Subcutaneous abdominal adipose tissue (tissue), 5 donors: Measurements from ENCODE around the gene TBC1D7.

ENCODE experiments used
- H3K27ac ChIP-seq: one replicate; pipeline ENCODE4 v1.7.0; 2013; ENCODE audit warnings: low read depth, mild to moderate bottlenecking, inconsistent platforms, low read length, moderate library complexity
- H3K27me3 ChIP-seq, 5 donors: one replicate each; pipeline ENCODE4 v1.7.0; 2013; ENCODE audit warnings: low read length in 5 of 5, inconsistent platforms in 1 of 5; ENCODE audit not compliant: control insufficient read depth in 5 of 5, insufficient read depth in 4 of 5
- H3K36me3 ChIP-seq, 5 donors: one replicate each; pipeline ENCODE4 v1.7.0; 2013; ENCODE audit warnings: low read length in 5 of 5; ENCODE audit not compliant: control insufficient read depth in 5 of 5, insufficient read depth in 5 of 5
- H3K4me1 ChIP-seq, 5 donors: one replicate each; pipeline ENCODE4 v1.7.0; 2013; ENCODE audit warnings: low read length in 5 of 5, mild to moderate bottlenecking in 3 of 5, moderate library complexity in 1 of 5; ENCODE audit not compliant: control insufficient read depth in 5 of 5, insufficient read depth in 5 of 5
- H3K4me3 ChIP-seq, 5 donors: one replicate each; pipeline ENCODE4 v1.7.0; 2013; ENCODE audit warnings: low read length in 5 of 5, low read depth in 1 of 5
- H3K9ac ChIP-seq, 5 donors: one replicate each; pipeline ENCODE4 v1.7.0; 2013; ENCODE audit warnings: low read length in 5 of 5, mild to moderate bottlenecking in 4 of 5, moderate library complexity in 3 of 5
- H3K9me3 ChIP-seq, 5 donors: one replicate each; pipeline ENCODE4 v1.7.0; 2013; ENCODE audit warnings: low read length in 5 of 5; ENCODE audit not compliant: control insufficient read depth in 5 of 5
- donor health status: healthy.
- donor health status: healthy.
- donor health status: healthy.
- donor health status: healthy.
- donor health status: healthy.

TBC1D7 gene

DNA sequence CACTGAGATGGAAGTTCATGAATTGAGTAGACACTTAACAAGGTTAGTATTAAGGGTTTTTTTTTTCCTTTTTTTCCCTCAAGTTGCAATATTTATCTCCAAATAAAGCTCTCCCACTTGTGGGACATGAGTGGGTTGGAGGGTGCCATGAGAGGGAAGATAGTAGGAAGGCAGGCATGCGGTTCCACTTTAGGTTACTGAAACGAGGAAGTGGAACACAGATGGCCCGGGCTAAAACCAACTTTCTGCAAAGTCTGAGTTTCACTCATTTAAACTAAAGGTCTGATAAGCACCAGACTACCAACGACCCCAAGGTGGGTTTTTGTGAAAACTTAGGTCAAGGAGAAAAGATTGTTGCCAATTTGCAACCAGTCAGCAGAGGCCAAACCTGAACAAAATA lies 42.2 kb downstream of the TBC1D7 start:
- H3K4me1 ChIP-seq: peaks cover 0 to 10% (median 5%) of the 10 kb centered on the region in 5 donors
- no peak overlapping the region for H3K27ac ChIP-seq
- H3K36me3 ChIP-seq: peaks cover 0 to 42% (median 9%) of the 10 kb centered on the region in 5 donors
- no peak overlapping the region for H3K4me3 ChIP-seq
- peaks cover 0 to 19% (median 13%) of the 10 kb centered on the region in 5 donors for H3K9me3 ChIP-seq
- H3K9ac ChIP-seq: no peak overlapping the region
- no peaks in the 10 kb centered on the region for H3K27me3 ChIP-seq

DNA sequence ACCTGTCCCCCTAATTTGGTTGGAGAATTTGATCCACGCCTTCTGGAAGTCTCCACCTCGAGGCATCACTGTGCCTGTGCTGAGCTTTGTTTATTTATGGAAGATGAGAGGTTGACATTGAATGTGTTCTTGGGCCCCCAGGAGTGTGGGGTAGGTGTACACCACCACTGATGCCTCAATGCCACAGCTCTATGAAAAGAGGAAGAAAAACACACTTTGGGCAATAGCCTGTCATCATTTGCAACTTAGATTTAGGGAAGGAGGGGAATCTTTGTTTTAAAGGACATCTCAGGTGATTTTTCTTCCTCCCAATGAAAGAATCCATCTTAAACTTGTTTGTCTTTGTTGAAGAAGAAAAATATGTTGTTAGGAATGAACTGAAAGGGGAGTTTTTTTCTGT lies 42.6 kb downstream of the TBC1D7 start:
- peaks cover 0 to 19% (median 13%) of the 10 kb centered on the region in 5 donors for H3K9me3 ChIP-seq
- no peak overlapping the region for H3K4me3 ChIP-seq
- H3K27me3 ChIP-seq: no peaks in the 10 kb centered on the region
- no peak overlapping the region for H3K9ac ChIP-seq
- peaks cover 0 to 10% (median 5%) of the 10 kb centered on the region in 5 donors for H3K4me1 ChIP-seq
- peaks cover 0 to 46% (median 9%) of the 10 kb centered on the region in 5 donors for H3K36me3 ChIP-seq
- H3K27ac ChIP-seq: no peak overlapping the region

GRCh38 chr6:13284646-13285045 lies 43.7 kb downstream of the TBC1D7 start:
- H3K9me3 ChIP-seq: peaks cover 0 to 19% (median 13%) of the 10 kb centered on the region in 5 donors
- H3K36me3 ChIP-seq: peaks cover 0 to 50% (median 9%) of the 10 kb centered on the region in 5 donors
- peaks cover 0 to 6% (median 5%) of the 10 kb centered on the region in 5 donors for H3K4me1 ChIP-seq
- no peak overlapping the region for H3K9ac ChIP-seq
- no peaks in the 10 kb centered on the region for H3K27me3 ChIP-seq
- no peak overlapping the region for H3K27ac ChIP-seq
- no peak overlapping the region for H3K4me3 ChIP-seq

- Histone ChIP-seq H3K9ac (no peak overlapping the region), H3K36me3 (peaks cover 0 to 53% (median 9%) of the 10 kb centered on the region in 5 donors), H3K9me3 (peaks cover 0 to 18% (median 13%) of the 10 kb centered on the region in 5 donors), H3K27ac (no peak overlapping the region), H3K4me1 (no peaks in the 10 kb centered on the region), H3K27me3 (no peaks in the 10 kb centered on the region), H3K4me3 (no peak overlapping the region)
Observed at GRCh38 chr6:13283331-13283730, 45.0 kb downstream of the TBC1D7 start.

DNA sequence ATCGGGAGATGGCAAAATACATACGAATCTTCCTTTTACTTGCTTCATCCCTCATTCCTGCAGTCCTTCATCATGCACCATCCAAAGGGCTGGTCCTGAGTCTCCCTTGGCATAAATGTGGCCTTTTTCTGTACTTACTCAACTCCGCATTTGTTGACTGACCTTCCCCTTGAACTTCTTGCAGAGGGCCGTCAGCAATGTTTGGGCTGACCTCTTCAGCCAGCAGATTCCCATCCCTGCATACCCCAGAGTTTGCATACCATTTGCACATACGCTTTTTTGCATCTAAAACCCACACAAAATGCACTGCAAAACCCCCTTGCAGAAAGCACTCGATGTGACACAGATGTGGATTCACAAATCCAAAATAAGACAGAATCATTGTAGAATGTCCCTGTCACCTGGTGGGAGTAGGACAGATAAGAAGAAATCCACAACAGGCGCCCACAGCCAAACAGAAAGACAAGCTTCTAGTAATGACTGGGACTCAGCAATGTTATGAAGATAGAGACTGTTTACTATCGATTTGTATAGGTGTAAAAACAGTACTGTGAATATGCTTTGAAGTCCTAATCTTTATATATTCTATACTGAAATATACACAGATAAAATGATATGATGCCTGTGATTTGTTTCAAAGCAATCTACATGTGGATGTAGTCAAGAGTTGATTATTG lies 45.8 kb downstream of the TBC1D7 start:
- Histone ChIP-seq H3K36me3 (peaks cover 0 to 57% (median 9%) of the 10 kb centered on the region in 5 donors), H3K4me3 (no peak overlapping the region), H3K9me3 (peaks cover 0 to 13% (median 11%) of the 10 kb centered on the region in 5 donors), H3K27ac (no peak overlapping the region), H3K9ac (no peak overlapping the region), H3K4me1 (no peaks in the 10 kb centered on the region), H3K27me3 (no peaks in the 10 kb centered on the region)

DNA sequence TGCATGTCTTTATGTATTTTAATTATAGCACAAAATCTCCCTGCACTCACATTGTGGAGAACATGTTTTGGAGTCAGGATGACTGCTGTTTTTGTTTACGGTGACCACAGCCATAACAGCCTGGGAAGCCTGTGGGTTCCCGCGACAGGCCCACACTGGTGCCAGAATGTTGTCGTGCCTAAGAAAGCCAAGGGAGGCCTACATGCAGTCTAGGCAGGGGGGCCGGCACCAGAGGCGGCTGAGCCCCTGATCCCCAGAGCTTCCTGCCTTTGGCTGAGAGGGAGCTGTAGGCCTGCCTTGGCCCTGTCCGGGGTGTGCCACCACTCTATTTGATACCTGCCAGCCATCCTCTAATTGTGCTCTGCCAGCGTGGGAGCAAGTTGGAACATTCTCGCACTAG lies 46.7 kb downstream of the TBC1D7 start:
- no peak overlapping the region for H3K4me3 ChIP-seq
- H3K36me3 ChIP-seq: peaks cover 0 to 54% (median 7%) of the 10 kb centered on the region in 5 donors
- no peak overlapping the region for H3K9ac ChIP-seq
- no peak overlapping the region for H3K27ac ChIP-seq
- H3K4me1 ChIP-seq: no peaks in the 10 kb centered on the region
- H3K9me3 ChIP-seq: peaks cover 0 to 5% (median 3%) of the 10 kb centered on the region in 5 donors
- no peaks in the 10 kb centered on the region for H3K27me3 ChIP-seq

DNA sequence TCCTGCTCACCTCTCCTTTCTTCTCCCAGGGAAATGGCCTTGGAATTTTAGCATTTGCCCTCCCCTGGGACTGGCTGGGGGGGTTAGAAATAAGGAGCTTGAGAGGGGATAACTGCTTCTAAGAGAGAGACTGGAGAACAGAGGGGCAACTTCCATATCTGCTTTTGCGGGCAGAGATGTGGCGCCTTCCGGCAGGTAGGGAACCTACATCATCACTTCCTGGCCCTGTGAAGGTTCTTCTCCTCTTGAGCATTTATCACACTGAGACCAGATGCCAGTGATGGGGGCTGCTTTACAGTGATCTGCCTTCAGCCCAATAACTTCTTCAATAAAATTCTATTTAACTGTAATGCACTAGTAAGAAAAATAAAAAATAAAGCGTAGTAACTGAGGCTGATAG lies 48.1 kb downstream of the TBC1D7 start:
- Histone ChIP-seq H3K9ac (no peak overlapping the region), H3K27ac (no peak overlapping the region), H3K36me3 (peaks cover 0 to 50% (median 2%) of the 10 kb centered on the region in 5 donors)

GRCh38 chr6:13278991-13279390 lies 49.3 kb downstream of the TBC1D7 start:
- Histone ChIP-seq H3K27me3 (no peaks in the 10 kb centered on the region), H3K9ac (no peak overlapping the region), H3K36me3 (peaks cover 0 to 43% (median 2%) of the 10 kb centered on the region in 5 donors), H3K9me3 (no peaks in the 10 kb centered on the region), H3K4me1 (no peaks in the 10 kb centered on the region), H3K4me3 (no peak overlapping the region), H3K27ac (no peak overlapping the region)

More for the DNA sequence above, 48.1 kb downstream of the TBC1D7 start:
- Histone ChIP-seq H3K4me3 (no peak overlapping the region), H3K4me1 (no peaks in the 10 kb centered on the region), H3K9me3 (no peaks in the 10 kb centered on the region), H3K27me3 (no peaks in the 10 kb centered on the region)

DNA sequence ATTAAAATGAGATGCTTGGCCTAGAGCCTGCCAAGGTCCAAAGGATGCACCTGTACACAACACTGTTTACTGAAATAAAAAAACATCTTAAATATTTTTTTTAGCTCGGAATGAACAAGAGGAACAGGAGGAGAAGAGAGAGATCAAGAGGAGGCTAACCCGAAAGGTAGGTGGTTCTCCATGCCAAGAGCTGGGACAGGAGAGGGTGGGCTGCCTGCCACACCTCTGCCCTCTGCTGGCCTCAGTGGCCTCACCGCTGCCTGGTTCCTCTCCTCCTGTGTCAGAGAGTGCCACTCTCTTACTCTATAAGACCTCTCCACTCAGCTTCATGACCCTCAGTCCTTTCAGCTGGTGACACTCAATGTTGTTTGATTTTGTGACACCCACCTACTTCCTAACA lies 50.2 kb downstream of the TBC1D7 start:
- Histone ChIP-seq H3K36me3 (peaks cover 0 to 36% (median 0%) of the 10 kb centered on the region in 5 donors), H3K9me3 (no peaks in the 10 kb centered on the region)

GRCh38 chr6:13277231-13277630 lies 51.1 kb downstream of the TBC1D7 start:
- H3K9me3 ChIP-seq: no peaks in the 10 kb centered on the region
- H3K27ac ChIP-seq: no peak overlapping the region
- peaks cover 0 to 32% (median 0%) of the 10 kb centered on the region in 5 donors for H3K36me3 ChIP-seq
- no peak overlapping the region for H3K9ac ChIP-seq
- H3K27me3 ChIP-seq: no peaks in the 10 kb centered on the region
- no peak overlapping the region for H3K4me3 ChIP-seq
- no peaks in the 10 kb centered on the region for H3K4me1 ChIP-seq

More for the DNA sequence above, 50.2 kb downstream of the TBC1D7 start:
- Histone ChIP-seq H3K9ac (no peak overlapping the region), H3K4me1 (no peaks in the 10 kb centered on the region), H3K27ac (no peak overlapping the region), H3K27me3 (no peaks in the 10 kb centered on the region), H3K4me3 (no peak overlapping the region)
